PC-9 (cell line): ENCODE results near the gene VSTM2L.

Experiments used
- EZH2 ChIP-seq: fragments of 200-600 bp; sonication (generic); IDR thresholded peaks from 2 replicates; pipeline ENCODE4 v1.8.0; 2017; ENCODE audit warnings: antibody characterized with exemption, low read depth
- TF ChIP-seq, protein P1 (sequence below): fragments of 200-600 bp; sonication (generic); conservative IDR thresholded peaks from 2 replicates; pipeline ENCODE4 v1.6.1; 2017; ENCODE audit warnings: mixed run types, antibody characterized with exemption, mild to moderate bottlenecking, moderate library complexity

DNA sequence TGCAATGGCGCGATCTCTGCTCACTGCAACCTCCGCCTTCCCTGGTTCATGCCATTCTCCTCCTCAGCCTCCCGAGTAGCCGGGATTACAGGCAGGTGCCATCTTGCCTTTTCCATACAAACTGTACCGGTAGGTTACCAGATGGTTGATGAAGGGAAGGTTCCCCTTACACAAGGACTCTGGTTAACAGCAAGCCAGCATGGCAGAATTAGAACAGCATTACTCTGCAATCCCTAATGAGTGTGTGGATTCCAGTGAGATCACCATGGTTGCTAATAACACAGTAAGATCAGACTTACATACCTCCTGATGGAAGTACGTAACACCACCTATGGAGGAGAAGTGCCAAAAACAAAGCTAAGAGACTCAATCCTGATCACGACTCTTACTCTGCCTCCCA lies 78.6 kb downstream of the VSTM2L start:
- TF ChIP-seq, protein P1, sequence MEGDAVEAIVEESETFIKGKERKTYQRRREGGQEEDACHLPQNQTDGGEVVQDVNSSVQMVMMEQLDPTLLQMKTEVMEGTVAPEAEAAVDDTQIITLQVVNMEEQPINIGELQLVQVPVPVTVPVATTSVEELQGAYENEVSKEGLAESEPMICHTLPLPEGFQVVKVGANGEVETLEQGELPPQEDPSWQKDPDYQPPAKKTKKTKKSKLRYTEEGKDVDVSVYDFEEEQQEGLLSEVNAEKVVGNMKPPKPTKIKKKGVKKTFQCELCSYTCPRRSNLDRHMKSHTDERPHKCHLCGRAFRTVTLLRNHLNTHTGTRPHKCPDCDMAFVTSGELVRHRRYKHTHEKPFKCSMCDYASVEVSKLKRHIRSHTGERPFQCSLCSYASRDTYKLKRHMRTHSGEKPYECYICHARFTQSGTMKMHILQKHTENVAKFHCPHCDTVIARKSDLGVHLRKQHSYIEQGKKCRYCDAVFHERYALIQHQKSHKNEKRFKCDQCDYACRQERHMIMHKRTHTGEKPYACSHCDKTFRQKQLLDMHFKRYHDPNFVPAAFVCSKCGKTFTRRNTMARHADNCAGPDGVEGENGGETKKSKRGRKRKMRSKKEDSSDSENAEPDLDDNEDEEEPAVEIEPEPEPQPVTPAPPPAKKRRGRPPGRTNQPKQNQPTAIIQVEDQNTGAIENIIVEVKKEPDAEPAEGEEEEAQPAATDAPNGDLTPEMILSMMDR: no peak
- no peak for TF ChIP-seq EZH2
